Ishikawa (cell line): ENCODE results near the gene OMD.

Source experiments
- RAD21 ChIP-seq: IDR thresholded peaks from 2 replicates; pipeline ENCODE4 v1.6.1; 2012; ENCODE audit warnings: low read depth
- USF1 ChIP-seq: IDR thresholded peaks from 2 replicates; pipeline ENCODE4 v1.6.1; 2012
- YY1 ChIP-seq: IDR thresholded peaks from 2 replicates; pipeline ENCODE4 v1.6.1; 2012; ENCODE audit warnings: low read depth
- ZBTB7A ChIP-seq: IDR thresholded peaks from 2 replicates; pipeline ENCODE4 v1.6.1; 2012; ENCODE audit warnings: low read depth

GRCh38 chr9:92407818-92408217 lies 16.5 kb downstream of the OMD start:
- TF ChIP-seq ZBTB7A (no peak), YY1 (no peak), RAD21 (no peak), USF1 (no peak)
